ENCODE results near the gene FAM168B.
A peak's percentile ranks its signal among the peaks of the same experiment; 100 is the strongest.

Gene FAM168B

DNA sequence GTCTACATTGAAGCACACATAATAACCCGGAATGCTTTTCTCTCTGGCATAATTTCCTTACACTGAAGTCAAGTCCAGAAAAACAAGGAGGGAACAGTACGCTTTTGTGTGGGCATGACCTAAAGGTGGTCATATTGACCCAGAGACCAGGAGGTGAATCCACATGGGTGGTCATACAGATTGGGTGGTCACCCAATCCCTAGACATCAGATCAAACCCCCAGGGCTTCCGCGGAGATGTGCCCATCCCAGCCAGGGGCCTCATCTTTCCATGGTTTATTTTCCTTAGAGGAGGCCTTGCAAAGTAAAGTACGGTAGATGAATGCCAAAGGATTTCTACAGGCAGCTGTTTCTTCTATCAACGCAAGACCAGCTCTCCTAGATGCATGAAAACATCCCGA lies 38.8 kb downstream of the FAM168B start:
- no peak for DNase-seq

DNA sequence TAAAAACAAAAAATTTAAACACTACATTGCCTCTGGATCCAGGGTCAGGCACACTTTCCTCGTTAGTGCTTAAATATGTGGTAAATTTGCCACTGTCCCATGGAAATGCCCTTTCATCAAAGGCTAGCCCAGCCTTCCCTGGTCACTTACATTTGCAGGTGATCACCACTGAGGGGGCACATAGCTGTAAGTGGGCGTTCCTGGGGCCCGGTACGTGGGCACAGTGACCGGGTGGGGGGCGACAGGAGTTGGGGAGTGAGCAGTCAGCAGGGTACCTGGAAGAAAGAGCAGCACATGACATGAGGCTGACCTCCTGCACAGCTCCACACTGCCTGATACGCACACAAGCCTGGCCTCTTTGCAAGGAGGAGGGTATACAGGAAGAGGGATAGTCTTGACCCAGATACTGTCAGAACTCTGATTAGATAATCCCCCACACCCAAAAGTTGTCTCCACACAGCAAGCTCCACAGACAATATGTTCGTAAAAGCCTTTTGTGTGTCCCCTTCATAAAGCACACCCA lies 40.5 kb downstream of the FAM168B start:
- no peak for DNase-seq

DNA sequence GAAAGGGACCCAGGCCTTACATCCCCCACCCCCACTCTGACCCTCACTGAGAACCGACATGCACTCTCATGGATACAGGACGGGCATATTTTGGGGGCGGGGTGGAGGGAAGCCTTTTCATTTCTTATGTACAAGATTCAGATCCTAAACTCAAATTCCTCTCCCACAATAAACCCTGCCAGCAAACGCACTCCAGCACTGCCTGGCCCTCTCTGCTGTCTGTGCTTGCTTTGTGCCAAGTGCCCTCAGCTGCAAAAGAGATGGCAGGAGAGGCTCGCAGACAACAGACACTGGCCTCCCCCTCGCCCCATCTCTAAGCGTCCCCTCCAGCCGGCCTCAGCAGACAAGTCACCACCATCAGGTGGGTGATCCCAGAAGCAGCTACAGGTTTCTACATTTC lies 42.4 kb downstream of the FAM168B start:
- no peak for DNase-seq

DNA sequence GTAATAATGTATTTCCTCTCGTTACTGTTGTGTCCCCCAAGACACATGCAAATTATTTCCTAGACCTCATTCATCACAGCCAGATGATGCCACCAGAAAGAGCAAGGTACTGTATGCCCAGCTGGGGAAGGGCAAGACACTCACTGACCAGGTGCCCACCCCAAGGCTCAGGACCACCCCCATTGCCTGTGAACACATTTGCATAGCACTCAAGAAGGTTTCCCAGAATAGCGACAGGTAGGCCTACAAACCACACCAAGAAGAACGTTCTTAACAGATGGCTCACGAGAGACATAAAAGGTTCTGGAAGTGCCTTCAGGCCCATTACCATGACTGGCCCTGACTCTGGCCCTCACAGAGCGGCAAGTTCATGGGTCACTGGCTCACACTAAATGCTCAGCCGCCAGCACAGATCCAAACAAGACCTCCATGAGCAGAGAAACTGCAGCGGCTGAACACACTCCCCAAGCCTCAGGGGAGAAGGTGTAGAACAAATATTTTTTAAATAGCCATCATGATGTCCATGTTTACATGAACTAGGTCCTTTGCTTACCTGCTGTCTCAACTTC lies 44.0 kb downstream of the FAM168B start:
- no peak for DNase-seq

DNA sequence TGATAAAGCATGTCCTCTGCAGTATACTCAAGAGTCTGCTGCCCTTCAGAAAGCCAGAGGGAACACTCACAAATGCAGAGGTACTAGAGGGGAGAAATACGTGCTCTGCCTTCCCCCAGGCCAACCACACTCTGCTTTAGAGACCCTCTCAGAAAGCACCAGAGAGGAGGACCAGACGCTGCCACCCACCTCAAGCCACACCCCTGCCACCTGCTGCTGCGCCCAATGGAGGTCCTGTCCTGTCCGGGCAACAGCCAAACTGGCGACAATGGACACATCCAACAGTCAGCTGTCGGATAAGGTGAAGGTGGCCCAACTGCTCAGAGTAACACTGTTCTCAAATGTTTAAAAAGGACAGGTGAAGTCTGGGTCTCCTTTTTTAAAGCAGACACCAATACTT lies 44.6 kb downstream of the FAM168B start:
- DNase-seq = no peak

DNA sequence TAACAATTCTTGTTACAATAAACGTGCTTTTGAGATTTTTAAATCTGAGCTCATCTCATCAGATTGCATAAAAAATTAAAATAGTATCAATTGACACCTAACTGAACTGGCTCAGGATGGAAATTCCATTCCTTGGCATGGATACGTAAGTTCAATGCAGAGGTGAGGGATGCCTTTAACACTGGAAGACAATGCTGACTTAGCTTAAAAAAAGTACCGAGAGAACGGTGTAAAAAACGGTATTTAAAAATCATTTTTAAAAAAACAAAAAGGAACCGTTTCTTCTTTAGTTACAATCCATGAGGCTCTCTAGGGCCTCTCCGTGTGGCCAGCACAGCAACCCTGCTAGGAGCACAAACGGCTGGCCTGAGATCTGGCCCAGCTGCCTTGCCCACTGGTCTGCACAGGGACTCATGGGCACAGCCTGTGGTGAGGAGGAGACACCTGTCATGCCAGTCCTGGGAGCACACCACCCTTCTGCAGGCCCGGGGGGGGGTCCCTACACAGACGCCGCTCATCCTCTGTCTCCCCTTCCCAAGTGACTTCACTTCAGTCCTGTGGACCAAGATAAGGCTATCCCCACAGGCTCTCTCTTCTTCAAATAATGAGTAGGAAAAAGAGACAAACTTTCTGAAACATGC lies 45.2 kb downstream of the FAM168B start:
- DNase-seq = no peak

DNA sequence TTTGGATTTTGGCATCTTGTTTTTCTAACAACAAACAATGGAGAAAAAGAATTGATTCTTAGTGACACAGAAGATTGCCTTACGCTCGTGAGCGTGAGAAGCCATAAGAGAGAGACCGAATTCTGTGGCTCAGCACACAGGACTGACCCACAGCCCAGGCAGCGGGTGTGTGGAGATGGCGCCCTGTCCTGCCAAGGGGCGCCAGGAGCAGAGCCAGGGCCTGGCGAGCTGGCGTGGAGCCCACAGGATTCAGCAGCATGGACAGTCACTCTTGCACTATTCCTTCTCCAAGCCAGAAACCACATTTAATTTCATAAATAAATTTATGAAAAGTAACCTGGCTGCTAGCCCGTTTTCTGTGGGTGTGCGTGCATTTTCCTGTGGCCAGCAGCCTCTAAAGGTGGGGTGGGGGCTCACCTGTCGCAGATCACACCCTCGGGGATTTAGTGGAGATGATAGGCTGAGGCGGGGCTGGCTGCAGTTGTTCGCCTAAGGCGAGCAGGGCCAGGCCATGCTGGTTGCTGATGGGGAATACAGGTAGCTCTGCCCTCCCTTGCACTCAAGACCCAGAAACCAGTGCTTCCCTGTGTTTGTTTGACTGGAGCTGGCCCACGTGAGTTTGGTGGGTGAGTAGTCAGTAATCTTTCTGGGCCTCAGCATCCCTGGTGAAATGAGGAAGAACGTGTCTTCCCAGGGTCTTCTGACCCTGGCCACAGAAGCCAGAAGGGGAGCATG lies 46.2 kb downstream of the FAM168B start:
- DNase-seq = no peak

DNA sequence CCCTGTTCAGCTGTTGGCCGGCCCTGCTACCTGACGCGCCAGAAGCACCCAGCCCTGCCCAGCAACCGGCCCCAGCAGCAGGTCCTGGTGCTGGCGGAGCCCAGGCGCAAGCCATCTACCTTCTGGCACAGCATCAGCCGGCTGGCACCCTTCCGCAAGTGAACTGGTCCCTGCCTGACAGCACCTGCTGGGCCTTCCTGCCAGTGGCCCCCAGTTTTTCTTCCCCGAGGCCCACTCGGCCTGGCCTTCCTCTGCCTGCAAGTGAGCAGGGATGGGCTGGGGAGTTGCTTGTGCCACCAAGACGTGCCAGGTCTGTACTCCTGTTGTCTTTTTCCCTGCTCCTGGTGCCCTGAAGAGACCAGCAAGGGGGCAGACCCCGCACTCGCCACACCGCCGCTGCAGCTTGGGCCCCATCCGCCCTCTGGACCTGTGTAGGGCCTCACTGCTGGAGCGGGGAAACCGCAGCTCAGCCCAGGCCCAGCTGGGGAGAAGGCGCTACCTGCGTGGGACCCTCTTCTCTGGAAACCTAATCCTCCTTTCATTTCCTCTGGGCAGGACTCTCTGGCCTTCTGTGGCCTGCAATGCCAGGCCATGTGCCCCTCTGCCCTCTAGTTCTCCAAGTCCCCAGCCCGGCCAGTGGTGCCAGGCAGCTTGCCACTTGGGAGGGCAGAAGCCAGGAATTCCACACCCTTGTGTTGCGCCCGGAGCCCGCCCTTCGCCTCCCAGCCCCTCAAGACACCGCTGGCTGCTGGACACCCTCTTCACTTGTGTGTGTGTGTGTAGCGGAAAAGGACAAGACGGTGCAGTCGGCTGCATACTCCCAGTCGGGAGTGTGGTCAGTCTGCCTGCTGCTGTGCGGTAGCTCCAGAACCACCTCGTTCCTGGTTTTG lies 47.0 kb downstream of the FAM168B start:
- no peak for DNase-seq

DNA sequence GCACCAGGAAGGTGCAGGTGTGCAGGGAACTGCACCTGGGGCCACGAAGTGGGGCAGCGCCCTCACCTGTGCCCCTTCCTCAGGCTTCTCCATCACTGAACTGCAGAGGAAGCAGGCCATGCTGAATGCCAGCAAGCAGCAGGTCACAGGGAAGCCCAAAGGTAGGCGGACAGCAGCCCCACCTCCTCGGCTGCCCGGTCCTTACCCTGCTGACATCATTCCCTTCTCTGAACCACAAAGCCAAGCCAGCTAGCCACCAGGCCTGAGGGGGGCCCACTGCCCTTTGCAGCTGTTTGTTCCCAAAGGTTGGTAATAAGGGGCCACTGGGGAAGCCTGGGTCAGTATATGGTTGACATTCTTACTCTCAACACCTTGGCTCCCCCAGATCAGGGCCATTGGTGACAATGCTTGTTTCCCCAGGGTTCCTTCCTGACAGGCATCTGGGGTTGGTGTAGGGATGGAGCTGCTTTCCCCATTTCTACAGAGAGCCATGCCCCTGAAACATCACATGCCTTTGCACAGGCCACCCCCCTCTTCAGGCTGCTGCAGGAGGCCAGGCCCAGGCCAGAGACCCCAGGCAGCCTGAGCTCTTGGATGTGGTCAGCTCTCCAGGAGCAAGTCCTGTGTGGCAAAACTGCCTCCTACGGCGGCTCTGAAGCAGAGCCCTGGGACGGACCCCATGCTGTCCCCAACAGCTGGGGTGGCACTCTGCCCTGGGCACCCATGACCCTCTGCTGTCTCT lies 47.8 kb downstream of the FAM168B start:
- DNase-seq = no peak

DNA sequence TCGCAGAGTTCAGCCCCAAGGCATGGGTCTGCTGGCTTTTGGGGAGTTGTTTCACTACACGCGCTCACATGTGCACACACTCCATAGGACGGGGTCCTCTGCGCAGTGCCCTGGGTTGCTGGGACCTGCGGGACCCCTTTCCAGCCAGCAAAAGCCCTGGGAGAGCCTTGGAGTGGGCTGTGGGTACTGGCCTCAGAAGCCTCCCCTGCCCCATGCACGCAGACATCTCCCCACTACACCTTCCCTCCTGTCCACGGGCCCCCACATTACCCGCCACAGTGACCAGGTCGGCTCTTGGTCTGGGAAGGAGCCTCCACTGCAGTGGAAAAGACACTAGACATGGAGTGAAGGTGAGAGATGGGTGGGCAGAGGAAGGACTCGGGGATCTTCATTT lies 48.5 kb downstream of the FAM168B start:
- no peak for DNase-seq

DNA sequence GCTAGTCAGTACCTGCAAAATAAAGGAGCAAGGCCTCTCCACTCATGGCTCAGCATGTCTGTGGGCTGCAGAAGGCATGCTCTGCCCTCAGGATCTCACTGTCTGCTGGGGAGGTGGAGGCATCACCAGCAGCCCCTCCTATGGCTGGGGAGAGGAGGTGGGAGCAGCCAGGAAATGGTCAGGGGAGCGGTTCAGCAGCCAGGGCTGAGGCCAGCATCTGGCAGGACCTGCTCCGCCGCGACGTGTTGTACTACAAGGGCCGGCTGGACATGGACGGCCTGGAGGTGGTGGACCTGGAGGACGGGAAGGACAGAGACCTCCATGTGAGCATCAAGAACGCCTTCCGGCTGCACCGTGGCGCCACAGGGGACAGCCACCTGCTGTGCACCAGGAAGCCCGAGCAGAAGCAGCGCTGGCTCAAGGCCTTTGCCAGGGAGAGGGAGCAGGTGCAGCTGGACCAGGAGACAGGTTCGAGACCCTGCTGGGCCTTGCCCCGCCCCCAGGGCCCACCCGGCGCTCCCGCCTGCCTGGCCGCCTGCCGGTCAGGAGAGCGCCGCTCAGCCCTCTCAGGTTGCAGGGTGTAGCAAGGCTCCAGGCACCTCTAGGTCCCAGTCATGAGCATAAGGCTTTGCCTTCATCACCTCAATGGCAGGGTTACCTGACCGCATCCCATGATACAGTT lies 49.0 kb downstream of the FAM168B start:
- no peak for DNase-seq

DNA sequence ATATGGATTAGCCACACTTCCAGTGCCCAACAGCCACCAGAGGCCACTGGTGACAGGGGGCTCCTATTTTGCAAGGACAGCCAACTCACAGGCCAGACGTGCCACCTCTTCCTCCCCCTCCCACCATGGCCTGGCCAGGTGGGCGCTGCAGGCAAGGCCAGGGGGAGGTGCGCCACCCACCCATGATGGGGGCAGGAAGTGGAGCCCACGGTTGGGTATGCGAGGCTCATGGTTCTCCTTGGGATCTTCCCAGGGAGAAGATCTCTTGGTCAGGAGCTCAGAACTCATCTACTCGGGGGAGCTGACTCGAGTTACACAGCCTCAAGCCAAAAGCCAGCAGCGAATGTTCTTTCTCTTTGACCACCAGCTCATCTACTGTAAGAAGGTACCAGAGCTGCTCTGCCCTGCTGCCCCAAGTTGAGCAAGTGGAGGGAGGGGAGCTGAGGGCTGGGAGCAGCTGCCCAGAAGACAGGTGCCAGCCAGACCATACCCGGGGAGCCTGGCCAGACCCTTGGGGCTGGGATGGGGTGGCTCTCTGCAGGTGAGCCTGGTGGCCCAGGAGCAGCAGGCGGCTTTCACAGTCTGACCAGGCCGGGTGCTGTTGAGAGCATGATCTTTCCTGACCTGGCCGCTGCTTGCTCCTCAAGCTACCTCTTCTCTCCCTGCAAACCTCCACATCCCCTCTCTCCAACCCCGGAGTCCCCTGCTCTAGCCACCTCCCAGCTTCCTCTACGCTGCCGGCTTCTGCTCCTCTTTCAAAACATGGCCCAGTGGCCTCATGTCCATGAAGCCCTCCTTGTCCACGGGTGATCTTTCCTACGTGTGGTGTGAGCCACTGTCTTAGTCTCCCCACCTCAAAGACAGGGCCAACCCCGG lies 49.8 kb downstream of the FAM168B start:
- no peak for DNase-seq

DNA sequence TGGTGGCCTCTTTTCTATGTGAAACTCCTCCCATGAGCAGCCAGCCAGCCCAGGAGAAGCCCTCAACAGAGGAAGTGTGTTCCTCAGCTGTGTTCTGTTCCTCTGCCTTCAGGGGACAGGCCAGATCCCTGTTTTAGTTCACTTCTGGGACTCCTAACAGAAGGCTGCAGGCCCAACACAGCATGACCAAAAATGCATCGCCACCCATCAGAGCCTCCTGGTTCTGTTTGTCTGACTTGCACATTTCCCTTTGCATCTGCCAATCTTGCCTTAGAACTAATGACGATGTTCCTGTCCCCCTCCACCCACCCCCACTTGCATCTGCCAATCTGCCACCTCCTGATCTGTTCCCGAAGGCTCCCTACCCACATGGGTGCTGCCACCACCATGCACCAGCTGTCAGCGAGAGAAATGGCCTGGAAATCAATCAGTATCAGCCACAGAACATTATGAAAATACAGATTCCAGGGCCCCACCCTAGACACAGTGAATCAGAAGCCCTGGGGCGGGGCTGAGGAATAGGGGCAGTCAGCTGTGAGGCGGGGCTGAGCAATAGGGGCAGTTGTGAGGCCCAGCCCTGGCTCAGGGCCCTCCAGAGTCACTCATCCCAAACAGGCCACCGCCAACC lies 51.0 kb downstream of the FAM168B start:
- no peak for DNase-seq

DNA sequence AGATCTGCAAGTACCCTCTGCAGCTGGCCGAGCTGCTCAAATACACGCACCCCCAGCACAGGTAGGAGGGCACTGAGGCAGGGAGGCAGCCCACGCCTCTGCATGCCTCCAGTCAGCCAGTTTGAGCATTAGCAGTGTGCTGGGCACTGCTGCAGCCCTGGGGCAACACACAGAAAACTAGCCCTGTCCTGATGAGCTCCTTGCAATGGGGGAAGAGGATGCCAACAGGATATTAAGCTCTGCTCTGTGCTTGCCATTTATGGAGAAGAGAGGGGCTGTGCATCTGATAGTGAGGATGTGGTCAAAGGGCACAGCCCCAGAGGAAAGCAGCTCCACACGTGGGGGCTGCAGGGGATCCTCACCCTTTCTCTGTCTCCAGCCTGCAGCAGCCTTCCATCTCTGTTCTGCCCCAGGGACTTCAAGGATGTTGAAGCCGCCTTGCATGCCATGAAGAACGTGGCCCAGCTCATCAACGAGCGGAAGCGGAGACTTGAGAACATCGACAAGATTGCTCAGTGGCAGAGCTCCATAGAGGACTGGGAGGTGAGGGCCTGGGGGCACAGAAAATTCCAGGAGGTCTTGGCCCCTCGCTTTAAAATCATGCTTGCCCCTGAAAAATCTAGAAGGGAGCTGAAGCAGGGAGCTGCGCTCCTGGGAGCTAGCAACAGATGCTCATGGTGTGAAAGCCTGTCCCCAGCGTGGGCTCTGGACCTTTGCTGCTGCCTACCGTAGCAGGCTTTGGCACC lies 51.7 kb downstream of the FAM168B start:
- DNase-seq = no peak

DNA sequence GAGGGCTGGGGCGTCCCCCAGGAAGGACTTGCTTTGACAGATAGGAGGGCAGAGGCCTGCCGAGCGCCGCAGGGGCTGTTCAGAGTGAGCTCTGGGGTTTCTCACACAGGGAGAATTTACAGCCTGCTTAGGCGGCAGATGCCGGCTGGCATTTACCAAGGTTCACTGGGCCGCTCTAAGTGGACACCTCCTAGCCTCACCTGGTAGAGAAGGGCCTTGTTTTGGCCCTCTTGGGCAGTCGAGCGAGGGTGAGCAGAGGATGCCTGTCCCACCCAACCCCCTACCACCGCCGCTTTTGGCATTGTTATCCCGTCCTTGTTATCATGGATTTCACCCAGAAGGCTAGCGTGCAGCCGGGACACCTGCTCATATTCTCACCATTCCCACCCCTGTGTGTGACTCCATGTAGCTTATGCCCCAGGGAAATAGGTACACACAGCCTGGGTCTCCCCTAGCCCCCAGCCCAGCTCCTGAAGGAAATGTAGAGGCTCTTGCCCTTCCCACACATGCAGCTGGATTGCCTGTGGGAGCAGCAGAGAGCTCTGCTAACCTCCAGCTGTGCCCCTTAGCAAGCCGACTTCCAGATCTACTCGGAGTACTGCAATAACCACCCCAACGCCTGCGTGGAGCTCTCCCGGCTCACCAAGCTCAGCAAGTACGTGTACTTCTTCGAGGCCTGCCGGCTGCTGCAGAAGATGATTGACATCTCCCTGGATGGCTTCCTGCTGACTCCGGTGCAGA lies 52.4 kb downstream of the FAM168B start:
- DNase-seq = no peak

DNA sequence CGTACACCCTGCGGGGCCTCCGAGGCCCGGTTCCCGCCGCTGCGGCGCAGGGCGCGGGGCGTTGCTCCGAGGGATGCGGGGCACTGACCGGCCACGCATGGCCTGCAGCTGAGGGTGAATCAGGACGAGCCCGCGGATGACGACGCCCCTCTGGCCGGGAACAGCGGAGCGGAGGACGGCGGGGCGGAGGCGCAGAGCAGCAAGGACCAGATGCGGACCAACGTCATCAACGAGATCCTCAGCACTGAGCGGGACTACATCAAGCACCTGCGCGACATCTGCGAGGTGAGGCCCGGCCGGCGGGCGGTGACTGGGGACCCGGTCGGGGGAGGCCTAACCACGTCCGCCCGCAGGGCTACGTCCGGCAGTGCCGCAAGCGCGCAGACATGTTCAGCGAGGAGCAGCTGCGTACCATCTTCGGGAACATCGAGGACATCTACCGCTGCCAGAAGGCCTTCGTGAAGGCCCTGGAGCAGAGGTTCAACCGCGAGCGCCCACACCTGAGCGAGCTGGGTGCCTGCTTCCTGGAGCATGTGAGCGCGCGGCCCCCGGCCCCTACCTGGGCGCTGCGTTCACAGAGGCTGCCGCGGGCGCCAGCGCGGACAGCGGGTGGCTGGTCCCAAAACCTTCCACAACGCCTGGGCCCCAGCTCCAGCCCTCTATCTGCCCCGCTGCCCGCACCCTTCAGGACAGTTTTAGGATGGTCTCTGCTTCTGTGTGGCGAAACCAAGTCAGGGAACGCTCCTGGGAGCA lies 53.2 kb downstream of the FAM168B start:
- peak; percentile 36 for DNase-seq

DNA sequence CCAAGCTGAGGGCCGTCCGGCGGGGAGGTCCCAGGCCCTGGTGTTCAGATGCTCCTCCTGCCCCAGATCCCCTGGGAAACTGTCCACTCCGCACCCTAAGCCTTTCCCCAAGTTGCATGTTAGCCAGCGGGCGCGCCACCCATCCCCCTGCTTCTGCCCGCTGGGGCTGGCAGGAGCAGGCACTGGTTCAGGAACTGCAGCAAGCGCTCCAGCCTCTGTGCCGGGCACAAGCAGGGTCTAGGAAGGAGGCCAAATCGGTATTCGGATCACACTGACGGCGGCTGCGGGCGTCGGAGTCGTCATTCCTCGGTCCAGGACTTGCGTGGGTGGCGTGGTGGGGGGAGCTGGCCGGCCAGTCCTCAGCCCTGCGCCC lies 53.7 kb downstream of the FAM168B start:
- no peak for DNase-seq

DNA sequence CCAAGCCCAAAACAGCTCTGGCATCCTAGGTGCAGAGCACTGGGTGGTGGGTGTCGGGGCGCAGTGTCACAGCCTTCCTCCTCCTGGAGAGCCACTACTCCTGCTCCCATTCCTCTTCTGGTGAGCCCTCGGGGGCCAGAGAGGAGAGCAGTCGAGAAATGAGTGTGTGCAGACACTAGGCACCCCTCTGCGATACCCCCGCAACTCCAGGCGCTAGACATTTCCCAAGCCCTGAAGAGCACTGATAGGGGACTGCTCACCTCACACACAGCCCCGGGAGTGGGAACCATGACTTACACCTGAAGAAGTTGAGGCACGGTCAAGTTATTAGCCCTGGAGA lies 54.2 kb downstream of the FAM168B start:
- DNase-seq = no peak

Data from stimulated activated CD4-positive, alpha-beta T cell treated with anti-CD3 and anti-CD28 coated beads, Interleukin-1b, Interleukin-23, amount 100 ng/mL, for 48 hours (primary cell).